ENCODE results near the gene NRP1. TPM values are rescaled to one million over a fixed set of nuclear protein-coding genes. Genes with fewer than 3 reads are reported as not detected.
"Not testable (repeated sequence)": the region's sequence is repeated elsewhere in the genome, so short reads cannot be mapped to it uniquely, and the experiment has no call there.

Gene NRP1
- total and polyA plus RNA-seq, 12 donors, result 45.3 to 229 (median 157) TPM

- Histone ChIP-seq H3K9me3 (no peaks in the 10 kb centered on the region), H3K27me3 (peaks cover 0 to 3% (median 0%) of the 10 kb centered on the region in 7 donors), H3K4me1 (peaks cover 0 to 24% (median 12%) of the 10 kb centered on the region in 9 donors), H3K4me3 (no peak overlapping the region), H3K36me3 (no peaks in the 10 kb centered on the region), H3K27ac (peak overlapping the region in 9 of 10 donors; percentile 58 to 88 (median 69))
- DNase-seq (peak; percentile 26 to 76), ATAC-seq (peak; percentile 48 to 94 (median 90))
- 42 to 57% methylated on average over 4 of the region's 4 CpGs for WGBS, 2 donors
- intact Hi-C loops (cut with DNase I), result no loop called here
- no peak for TF ChIP-seq CTCF (IDR thresholded peaks at IDR 0.05)
These were observed 192.2 kb downstream of the NRP1 start for GRCh38 chr10:33142295-33142694.

- H3K9me3 ChIP-seq, result no peaks in the 10 kb centered on the region
- intact Hi-C loops (cut with DNase I), result no loop called here
- peak overlapping the region in 8 of 10 donors; percentile 49 to 88 (median 68) for H3K27ac ChIP-seq
- 94 to 98% methylated on average over 3 of the region's 3 CpGs for WGBS, 2 donors
- H3K4me1 ChIP-seq, result peaks cover 0 to 24% (median 12%) of the 10 kb centered on the region in 9 donors
- ATAC-seq (no peak), DNase-seq (no peak)
- H3K4me3 ChIP-seq, result no peak overlapping the region
- no peaks in the 10 kb centered on the region for H3K36me3 ChIP-seq
- peaks cover 0 to 3% (median 0%) of the 10 kb centered on the region in 7 donors for H3K27me3 ChIP-seq
- TF ChIP-seq CTCF (IDR thresholded peaks at IDR 0.05), result no peak
These were observed 193.2 kb downstream of the NRP1 start for GRCh38 chr10:33141251-33141650.

- ATAC-seq, result no peak
- no peak for TF ChIP-seq CTCF (IDR thresholded peaks at IDR 0.05)
- no peaks in the 10 kb centered on the region for H3K9me3 ChIP-seq
- H3K27ac ChIP-seq, result peak overlapping the region in 1 of 10 donors; percentile 47
- no peak for DNase-seq
- 68 to 69% methylated on average over 12 of the region's 12 CpGs for WGBS, 2 donors
- peaks cover 0 to 24% (median 12%) of the 10 kb centered on the region in 9 donors for H3K4me1 ChIP-seq
- H3K4me3 ChIP-seq, result no peak overlapping the region
- peaks cover 0 to 3% (median 0%) of the 10 kb centered on the region in 7 donors for H3K27me3 ChIP-seq
- intact Hi-C loops (cut with DNase I), result no loop called here
- no peaks in the 10 kb centered on the region for H3K36me3 ChIP-seq
These were observed 195.3 kb downstream of the NRP1 start for GRCh38 chr10:33139181-33139646.

GRCh38 chr10:33138686-33139085, 195.8 kb downstream of the NRP1 start:
- Histone ChIP-seq H3K27ac (peak overlapping the region in 1 of 10 donors; percentile 48), H3K4me1 (peaks cover 0 to 24% (median 12%) of the 10 kb centered on the region in 9 donors)
- DNase-seq; H3K36me3 ChIP-seq; H3K4me3 ChIP-seq; H3K27me3 ChIP-seq; H3K9me3 ChIP-seq; ATAC-seq; intact Hi-C loops (cut with DNase I): not testable (repeated sequence)
- WGBS, 2 donors, result 86 to 87% methylated on average over 10 of the region's 10 CpGs

GRCh38 chr10:33137356-33138005, 197.0 kb downstream of the NRP1 start:
- DNase-seq (no peak), ATAC-seq (no peak)
- no peaks in the 10 kb centered on the region for H3K36me3 ChIP-seq
- 89 to 95% methylated on average over 12 of the region's 12 CpGs for WGBS, 2 donors
- intact Hi-C loops (cut with DNase I), result no loop called here
- no peaks in the 10 kb centered on the region for H3K9me3 ChIP-seq
- no peaks in the 10 kb centered on the region for H3K27me3 ChIP-seq
- no peak for TF ChIP-seq CTCF (IDR thresholded peaks at IDR 0.05)
- H3K4me3 ChIP-seq, result no peak overlapping the region
- H3K27ac ChIP-seq, result no peak overlapping the region
- peaks cover 0 to 18% (median 4%) of the 10 kb centered on the region in 9 donors for H3K4me1 ChIP-seq
